ENCODE measurements around the gene SLC17A5. TPM values are rescaled to one million over a fixed set of nuclear protein-coding genes. Genes with fewer than 3 reads are reported as not detected.

The SLC17A5 gene
- total RNA-seq, 2 experiments from 2014 or later = 4.2 to 5.0 TPM

DNA sequence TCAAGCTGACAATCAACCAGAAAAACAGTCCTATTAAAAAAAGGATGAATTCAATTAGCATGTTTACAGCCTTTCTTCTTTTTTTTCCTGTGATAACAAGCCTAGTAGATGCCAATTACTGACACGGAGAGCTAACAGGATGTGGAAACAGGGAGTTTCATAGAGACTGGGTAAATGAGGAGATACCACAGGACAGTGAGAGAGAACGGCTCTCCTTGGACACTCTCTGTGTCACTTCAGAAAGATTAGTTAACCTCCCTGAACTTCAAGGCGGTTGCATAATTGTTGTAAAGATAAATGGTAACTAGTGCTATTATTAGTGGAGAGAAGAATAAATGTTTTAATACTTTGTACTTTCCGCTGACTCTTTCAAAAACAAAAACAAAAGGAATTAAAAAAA lies 14.8 kb downstream of the SLC17A5 start:
- H3K27me3 Mint-ChIP-seq = no peaks in the 10 kb centered on the region
- intact Hi-C loops (cut with micrococcal nuclease) = no loop called here
- TF ChIP-seq CTCF (IDR thresholded peaks at IDR 0.05) = no peak
- no peaks in the 10 kb centered on the region for H3K9me3 Mint-ChIP-seq
- no peak overlapping the region for H3K27ac Mint-ChIP-seq
- ChIA-PET CTCF (no interaction called here), POLR2A (interaction anchor here (0.6 kb wide), 1 partner anchor 281 kb away, joined by 4 read pairs; no protein-coding TSS in a partner anchor)
- DNase-seq = no peak
- H3K4me3 Mint-ChIP-seq = no peak overlapping the region
- no peak for ATAC-seq
- H3K4me1 Mint-ChIP-seq (ENCODE audit: low read depth) = no peaks in the 10 kb centered on the region
- peaks cover 12% of the 10 kb centered on the region for H3K36me3 Mint-ChIP-seq (ENCODE audit: low read depth)

DNA sequence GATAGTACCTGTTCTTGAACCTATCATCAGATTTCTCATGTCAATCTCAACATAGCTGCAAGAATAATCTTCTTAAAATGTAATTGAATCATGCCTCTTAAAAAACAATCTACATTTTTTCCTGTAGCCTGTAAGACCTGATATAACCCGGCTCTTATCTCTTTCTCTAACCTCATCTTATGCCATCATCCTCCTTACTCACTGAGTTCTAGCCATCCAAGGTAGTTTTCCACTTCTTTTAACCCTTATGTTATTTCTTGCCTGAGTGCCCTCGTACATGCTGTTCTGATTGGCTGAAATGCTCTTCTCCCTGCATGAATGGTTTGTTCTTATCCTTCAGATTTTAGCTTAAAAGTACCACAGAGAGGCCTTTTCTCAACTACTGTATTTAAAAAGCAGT lies 16.4 kb downstream of the SLC17A5 start:
- H3K27ac Mint-ChIP-seq = no peak overlapping the region
- POLR2A ChIA-PET = interaction anchor here (0.9 to 1.8 kb wide), 6 partner anchors 113 to 126 kb away, joined by 3 to 9 read pairs (median 6); no protein-coding TSS in a partner anchor
- H3K9me3 Mint-ChIP-seq = no peaks in the 10 kb centered on the region
- ATAC-seq (no peak), DNase-seq (no peak)
- no peak for TF ChIP-seq CTCF (IDR thresholded peaks at IDR 0.05)
- H3K27me3 Mint-ChIP-seq = no peaks in the 10 kb centered on the region
- H3K4me3 Mint-ChIP-seq = no peak overlapping the region
- CTCF ChIA-PET = interaction anchor here (1.0 kb wide), 3 partner anchors 9 to 96 kb away, joined by 3 read pairs; no protein-coding TSS in a partner anchor
- intact Hi-C loops (cut with micrococcal nuclease) = no loop called here
- no peaks in the 10 kb centered on the region for H3K4me1 Mint-ChIP-seq (ENCODE audit: low read depth)
- H3K36me3 Mint-ChIP-seq (ENCODE audit: low read depth) = peaks cover 9% of the 10 kb centered on the region

- Mint-ChIP-seq H3K36me3 (ENCODE audit: low read depth) (peaks cover 17% of the 10 kb centered on the region), H3K9me3 (no peaks in the 10 kb centered on the region), H3K27me3 (no peaks in the 10 kb centered on the region), H3K27ac (no peak overlapping the region), H3K4me3 (no peak overlapping the region), H3K4me1 (ENCODE audit: low read depth) (no peaks in the 10 kb centered on the region)
- intact Hi-C loops (cut with micrococcal nuclease) = no loop called here
- POLR2A ChIA-PET = interaction anchor here (1.8 kb wide), 1 partner anchor 116 kb away, joined by 5 read pairs; no protein-coding TSS in a partner anchor
- DNase-seq = no peak
- no peak for TF ChIP-seq CTCF (IDR thresholded peaks at IDR 0.05)
- no peak for ATAC-seq
- CTCF ChIA-PET = no interaction called here
Measured at GRCh38 chr6:73636048-73636447, 17.7 kb downstream of the SLC17A5 start.

- DNase-seq (no peak), ATAC-seq (no peak)
- H3K36me3 Mint-ChIP-seq (ENCODE audit: low read depth) = peaks cover 19% of the 10 kb centered on the region
- no peaks in the 10 kb centered on the region for H3K27me3 Mint-ChIP-seq
- ChIA-PET CTCF (interaction anchor here (0.9 to 1.5 kb wide), 4 partner anchors 20 to 117 kb away, joined by 3 to 7 read pairs (median 4); no protein-coding TSS in a partner anchor), POLR2A (interaction anchor here (0.6 to 3.2 kb wide), 7 partner anchors 18 to 170 kb away, joined by 3 to 14 read pairs (median 3); partner anchors contain the start of gene EEF1A1)
- no peak for TF ChIP-seq CTCF (IDR thresholded peaks at IDR 0.05)
- intact Hi-C loops (cut with micrococcal nuclease) = no loop called here
- no peak overlapping the region for H3K27ac Mint-ChIP-seq
- no peaks in the 10 kb centered on the region for H3K9me3 Mint-ChIP-seq
- H3K4me1 Mint-ChIP-seq (ENCODE audit: low read depth) = no peaks in the 10 kb centered on the region
- H3K4me3 Mint-ChIP-seq = no peak overlapping the region
Measured at GRCh38 chr6:73632346-73632745, 21.4 kb downstream of the SLC17A5 start.

DNA sequence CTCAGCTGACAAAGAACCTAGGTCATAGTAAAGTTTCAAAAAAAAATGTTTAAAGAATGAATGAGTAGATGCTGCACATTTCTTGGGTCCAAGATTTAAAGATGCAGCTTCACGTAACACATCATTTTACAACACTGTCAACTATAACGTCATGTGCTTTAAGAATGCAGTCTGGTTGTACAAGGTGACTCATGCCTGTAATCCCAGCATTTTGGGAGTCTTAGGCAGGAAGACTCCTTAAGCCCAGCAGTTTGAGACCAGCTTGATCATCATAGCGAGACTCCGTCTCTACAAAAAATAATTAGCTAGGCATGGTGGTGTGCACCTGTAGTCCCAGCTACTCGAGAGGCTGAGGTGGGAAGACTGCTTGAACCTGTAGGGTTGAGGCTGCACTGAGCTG lies 21.9 kb downstream of the SLC17A5 start:
- peaks cover 19% of the 10 kb centered on the region for H3K36me3 Mint-ChIP-seq (ENCODE audit: low read depth)
- CTCF ChIA-PET = interaction anchor here (0.8 to 1.5 kb wide), 3 partner anchors 21 to 117 kb away, joined by 3 to 7 read pairs (median 3); no protein-coding TSS in a partner anchor
- H3K27me3 Mint-ChIP-seq = no peaks in the 10 kb centered on the region
- H3K4me3 Mint-ChIP-seq = no peak overlapping the region
- H3K4me1 Mint-ChIP-seq (ENCODE audit: low read depth) = no peaks in the 10 kb centered on the region
- H3K27ac Mint-ChIP-seq = no peak overlapping the region
- POLR2A ChIA-PET = interaction anchor here (0.6 to 3.2 kb wide), 8 partner anchors 18 to 170 kb away, joined by 3 to 14 read pairs (median 3); partner anchors contain the start of genes EEF1A1 and MTO1
- H3K9me3 Mint-ChIP-seq = no peaks in the 10 kb centered on the region
- TF ChIP-seq CTCF (IDR thresholded peaks at IDR 0.05) = no peak
- intact Hi-C loops (cut with micrococcal nuclease) = no loop called here
- DNase-seq = no peak
- ATAC-seq = no peak
